ENCODE data around the gene CACTIN. TPM values are rescaled to one million over a fixed set of nuclear protein-coding genes. Genes with fewer than 3 reads are reported as not detected.

Gene CACTIN
- polyA plus RNA-seq, 1 of the 3 experiments (the other 2 are of a cell fraction): 36.4 TPM

GRCh38 chr19:3632739-3633558, 6.4 kb upstream of the CACTIN start (continued):
- TF ChIP-seq EP300 (IDR thresholded peaks at IDR 0.05; ENCODE audit: borderline replicate concordance in 1 of 2, low read depth in 1 of 2, low read length in 1 of 2) (no peak), RFX5 (IDR thresholded peaks at IDR 0.05; ENCODE audit: low read length) (no peak), TEAD4 (IDR thresholded peaks at IDR 0.05; ENCODE audit: borderline replicate concordance, insufficient read depth) (no peak), RAD21 (IDR thresholded peaks at IDR 0.05; ENCODE audit: low read length) (no peak)
- TF ChIP-seq, protein P1, sequence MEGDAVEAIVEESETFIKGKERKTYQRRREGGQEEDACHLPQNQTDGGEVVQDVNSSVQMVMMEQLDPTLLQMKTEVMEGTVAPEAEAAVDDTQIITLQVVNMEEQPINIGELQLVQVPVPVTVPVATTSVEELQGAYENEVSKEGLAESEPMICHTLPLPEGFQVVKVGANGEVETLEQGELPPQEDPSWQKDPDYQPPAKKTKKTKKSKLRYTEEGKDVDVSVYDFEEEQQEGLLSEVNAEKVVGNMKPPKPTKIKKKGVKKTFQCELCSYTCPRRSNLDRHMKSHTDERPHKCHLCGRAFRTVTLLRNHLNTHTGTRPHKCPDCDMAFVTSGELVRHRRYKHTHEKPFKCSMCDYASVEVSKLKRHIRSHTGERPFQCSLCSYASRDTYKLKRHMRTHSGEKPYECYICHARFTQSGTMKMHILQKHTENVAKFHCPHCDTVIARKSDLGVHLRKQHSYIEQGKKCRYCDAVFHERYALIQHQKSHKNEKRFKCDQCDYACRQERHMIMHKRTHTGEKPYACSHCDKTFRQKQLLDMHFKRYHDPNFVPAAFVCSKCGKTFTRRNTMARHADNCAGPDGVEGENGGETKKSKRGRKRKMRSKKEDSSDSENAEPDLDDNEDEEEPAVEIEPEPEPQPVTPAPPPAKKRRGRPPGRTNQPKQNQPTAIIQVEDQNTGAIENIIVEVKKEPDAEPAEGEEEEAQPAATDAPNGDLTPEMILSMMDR (IDR thresholded peaks at IDR 0.05): no peak

- peaks cover 0 to 3% of the 10 kb centered on the region in 2 experiments; a peak in 1 of 4 replicates for H3K4me1 ChIP-seq (ENCODE audit: control insufficient read depth in 1 of 2, insufficient read depth in 2 of 2, low read depth in 1 of 2, low read length in 1 of 2)
Observed at GRCh38 chr19:3632098-3632497, 5.5 kb upstream of the CACTIN start.

More at GRCh38 chr19:3632098-3632497, 5.5 kb upstream of the CACTIN start:
- H3K27ac ChIP-seq (ENCODE audit: low read depth in 2 of 2, low read length in 1 of 2): no peak overlapping the region
- WGBS (ENCODE audit: low lambda C conversion rate): 93% methylated on average over 3 of the region's 16 CpGs
- no peak overlapping the region for H3K4me2 ChIP-seq
- H3K9ac ChIP-seq: no peak overlapping the region
- ChIA-PET CTCF (interaction anchor here (1.0 to 1.6 kb wide), 2 partner anchors 34 to 74 kb away, joined by 3 read pairs; no protein-coding TSS in a partner anchor), POLR2A (no interaction called here)
- H2AFZ ChIP-seq (ENCODE audit: low read depth): no peak overlapping the region
- H3K9me3 ChIP-seq: no peaks in the 10 kb centered on the region
- no peak for DNase-seq
- peaks cover 0 to 13% of the 10 kb centered on the region in 2 experiments for H3K36me3 ChIP-seq (replicated peaks in 1 of 2; ENCODE audit: control insufficient read depth in 1 of 2, insufficient read depth in 2 of 2, low read length in 1 of 2)
- H3K9me2 ChIP-seq: no peaks in the 10 kb centered on the region
- no peaks in the 10 kb centered on the region for H3K79me2 ChIP-seq (ENCODE audit: insufficient read depth)
- no peaks in the 10 kb centered on the region for H3K27me3 ChIP-seq (ENCODE audit: insufficient read depth)
- peaks cover 8% of the 10 kb centered on the region for H3F3A ChIP-seq (replicated peaks; ENCODE audit: insufficient read depth)
- no peaks in the 10 kb centered on the region for H4K20me1 ChIP-seq (ENCODE audit: insufficient read depth)
- no peak overlapping the region for H3K4me3 ChIP-seq (ENCODE audit: low read depth in 2 of 2, low read length in 1 of 2)
- no peak for TF ChIP-seq FOXM1 (IDR thresholded peaks at IDR 0.05; ENCODE audit: low read depth)
- no peak for TF ChIP-seq FOXJ3 (CRISPR knock-in tag; IDR thresholded peaks at IDR 0.05)
- no peak for TF ChIP-seq TAF1 (IDR thresholded peaks at IDR 0.05; ENCODE audit: borderline replicate concordance, low read depth, low read length)
- TF ChIP-seq NFIC (IDR thresholded peaks at IDR 0.05; ENCODE audit: borderline replicate concordance): no peak
- TF ChIP-seq EP300 (IDR thresholded peaks at IDR 0.05; ENCODE audit: borderline replicate concordance in 1 of 2, low read depth in 1 of 2, low read length in 1 of 2): no peak
- no peak for TF ChIP-seq RXRA (IDR thresholded peaks at IDR 0.05; ENCODE audit: borderline replicate concordance, low read depth)
- no peak for TF ChIP-seq JUND (IDR thresholded peaks at IDR 0.05)
- TF ChIP-seq MEF2A (IDR thresholded peaks at IDR 0.05; ENCODE audit: borderline replicate concordance, low read depth): no peak
- TF ChIP-seq RCOR1 (IDR thresholded peaks at IDR 0.05; ENCODE audit: low read length): no peak
- TF ChIP-seq NRF1 (IDR thresholded peaks at IDR 0.05; ENCODE audit: low read depth, low read length): no peak
- TF ChIP-seq, protein P2, sequence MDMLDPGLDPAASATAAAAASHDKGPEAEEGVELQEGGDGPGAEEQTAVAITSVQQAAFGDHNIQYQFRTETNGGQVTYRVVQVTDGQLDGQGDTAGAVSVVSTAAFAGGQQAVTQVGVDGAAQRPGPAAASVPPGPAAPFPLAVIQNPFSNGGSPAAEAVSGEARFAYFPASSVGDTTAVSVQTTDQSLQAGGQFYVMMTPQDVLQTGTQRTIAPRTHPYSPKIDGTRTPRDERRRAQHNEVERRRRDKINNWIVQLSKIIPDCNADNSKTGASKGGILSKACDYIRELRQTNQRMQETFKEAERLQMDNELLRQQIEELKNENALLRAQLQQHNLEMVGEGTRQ (IDR thresholded peaks at IDR 0.05; ENCODE audit: borderline replicate concordance, low read depth, low read length): no peak
